AG09309 (cell line): ENCODE measurements around the gene EPHX1.

ENCODE experiments used
- DNase-seq: peaks from one replicate; pipeline ENCODE4 v3.0.0-alpha.2; 2010; ENCODE audit warnings: low read depth
- H3K4me3 ChIP-seq: 2 replicates; pipeline ENCODE4 v1.5.1; 2011; ENCODE audit warnings: mild to moderate bottlenecking, low read depth, low read length, moderate library complexity; ENCODE audit not compliant: control insufficient read depth
- CTCF ChIP-seq: IDR thresholded peaks from 2 replicates; pipeline ENCODE4 v1.5.1; 2011; ENCODE audit warnings: mild to moderate bottlenecking, low read depth, low read length, inconsistent platforms; ENCODE audit not compliant: insufficient read depth, control insufficient read depth; ENCODE audit errors: missing control alignments

Gene EPHX1

GRCh38 chr1:225819346-225820192 lies 9.6 kb downstream of the EPHX1 start:
- TF ChIP-seq CTCF, result no peak
- no peak for DNase-seq

GRCh38 chr1:225820522-225821120 lies 10.7 kb downstream of the EPHX1 start:
- no peak for TF ChIP-seq CTCF
- no peak overlapping the region for H3K4me3 ChIP-seq
- no peak for DNase-seq

More at GRCh38 chr1:225819346-225820192, 9.6 kb downstream of the EPHX1 start:
- H3K4me3 ChIP-seq, result no peak overlapping the region

GRCh38 chr1:225822655-225823403 lies 12.9 kb downstream of the EPHX1 start:
- no peak overlapping the region for H3K4me3 ChIP-seq
- no peak for DNase-seq
- no peak for TF ChIP-seq CTCF

- no peak for TF ChIP-seq CTCF
- no peak overlapping the region for H3K4me3 ChIP-seq
- no peak for DNase-seq
Measured at GRCh38 chr1:225823811-225824261, 13.9 kb downstream of the EPHX1 start.

GRCh38 chr1:225824533-225824941 lies 14.6 kb downstream of the EPHX1 start:
- H3K4me3 ChIP-seq, result no peak overlapping the region
- DNase-seq, result no peak
- TF ChIP-seq CTCF, result no peak

GRCh38 chr1:225825078-225825477 lies 15.2 kb downstream of the EPHX1 start:
- H3K4me3 ChIP-seq, result no peak overlapping the region
- no peak for DNase-seq
- TF ChIP-seq CTCF, result no peak
